OCI-LY7 (cell line): ENCODE measurements around the gene TAT.
"Not testable (repeated sequence)": the region's sequence is repeated elsewhere in the genome, so short reads cannot be mapped to it uniquely, and the experiment has no call there.

Experiments used
- EZH2phosphoT487 ChIP-seq: fragments of 200-600 bp; sonication (generic); IDR thresholded peaks from 2 replicates; pipeline ENCODE4 v1.6.1; 2018; ENCODE audit warnings: low read depth, borderline replicate concordance, mild to moderate bottlenecking, mixed run types, antibody characterized with exemption, low read length, moderate library complexity, mixed read lengths
- TF ChIP-seq, protein P1 (sequence below): fragments of 200-600 bp; sonication (generic); conservative IDR thresholded peaks from 2 replicates; pipeline ENCODE4 v1.5.1; 2014; ENCODE audit warnings: mild to moderate bottlenecking, antibody characterized with exemption, low read length, moderate library complexity, mixed read lengths

- not testable (repeated sequence) for TF ChIP-seq EZH2phosphoT487
- TF ChIP-seq, protein P1, sequence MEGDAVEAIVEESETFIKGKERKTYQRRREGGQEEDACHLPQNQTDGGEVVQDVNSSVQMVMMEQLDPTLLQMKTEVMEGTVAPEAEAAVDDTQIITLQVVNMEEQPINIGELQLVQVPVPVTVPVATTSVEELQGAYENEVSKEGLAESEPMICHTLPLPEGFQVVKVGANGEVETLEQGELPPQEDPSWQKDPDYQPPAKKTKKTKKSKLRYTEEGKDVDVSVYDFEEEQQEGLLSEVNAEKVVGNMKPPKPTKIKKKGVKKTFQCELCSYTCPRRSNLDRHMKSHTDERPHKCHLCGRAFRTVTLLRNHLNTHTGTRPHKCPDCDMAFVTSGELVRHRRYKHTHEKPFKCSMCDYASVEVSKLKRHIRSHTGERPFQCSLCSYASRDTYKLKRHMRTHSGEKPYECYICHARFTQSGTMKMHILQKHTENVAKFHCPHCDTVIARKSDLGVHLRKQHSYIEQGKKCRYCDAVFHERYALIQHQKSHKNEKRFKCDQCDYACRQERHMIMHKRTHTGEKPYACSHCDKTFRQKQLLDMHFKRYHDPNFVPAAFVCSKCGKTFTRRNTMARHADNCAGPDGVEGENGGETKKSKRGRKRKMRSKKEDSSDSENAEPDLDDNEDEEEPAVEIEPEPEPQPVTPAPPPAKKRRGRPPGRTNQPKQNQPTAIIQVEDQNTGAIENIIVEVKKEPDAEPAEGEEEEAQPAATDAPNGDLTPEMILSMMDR: not testable (repeated sequence)
These were observed 13.2 kb upstream of the TAT start for GRCh38 chr16:71590071-71590470.
